Stimulated activated memory B cell treated with anti-CD40 and anti-IgM and Interleukin-4, amounts not matched to agents 10 μg/mL and 1 μg/mL and 100 μg/mL, for 72 hours (primary cell): ENCODE measurements around the gene FAM200B.

Experiments used
- ATAC-seq: fragments of 150-1000 bp; cut with Tn5 transposase; 2 replicates; pipeline ENCODE4 v1.10.0; 2021
- H3K27ac Mint-ChIP-seq: one replicate; pipeline ENCODE4 v1.8.0; 2022; ENCODE audit warnings: mild to moderate bottlenecking, mixed read lengths
- H3K27me3 Mint-ChIP-seq: one replicate; pipeline ENCODE4 v1.8.0; 2022; ENCODE audit warnings: mixed read lengths
- H3K36me3 Mint-ChIP-seq: one replicate; pipeline ENCODE4 v1.8.0; 2022; ENCODE audit warnings: mixed read lengths
- H3K4me1 Mint-ChIP-seq: one replicate; pipeline ENCODE4 v1.8.0; 2022; ENCODE audit warnings: mixed read lengths
- H3K4me3 Mint-ChIP-seq: one replicate; pipeline ENCODE4 v1.8.0; 2022; ENCODE audit warnings: mild to moderate bottlenecking, moderate library complexity, mixed read lengths
- H3K9me3 Mint-ChIP-seq: one replicate; pipeline ENCODE4 v1.8.0; 2022; ENCODE audit warnings: mixed read lengths

FAM200B gene

DNA sequence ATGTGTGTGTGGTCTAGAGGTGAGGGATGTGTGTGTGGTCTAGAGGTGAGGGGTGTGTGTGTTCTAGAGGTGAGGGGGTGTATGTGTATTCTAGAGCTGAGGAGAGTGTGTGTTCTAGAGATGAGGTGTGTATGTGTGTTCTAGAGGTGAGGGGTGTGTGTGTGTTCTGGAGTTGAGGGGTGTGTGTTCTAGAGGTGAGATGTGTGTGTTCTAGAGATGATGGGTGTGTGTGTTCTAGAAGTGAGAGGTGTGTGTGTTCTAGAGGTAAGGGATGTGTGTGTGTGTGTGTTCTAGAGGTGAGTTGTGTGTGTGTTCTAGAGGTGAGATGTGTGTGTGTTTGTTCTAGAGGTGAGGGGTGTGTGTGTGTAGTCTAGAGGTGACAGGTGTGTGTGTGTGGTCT lies 22.5 kb downstream of the FAM200B start:
- no peaks in the 10 kb centered on the region for H3K36me3 Mint-ChIP-seq
- ATAC-seq = no peak
- H3K27ac Mint-ChIP-seq = no peak overlapping the region
- H3K27me3 Mint-ChIP-seq = peaks cover 35% of the 10 kb centered on the region
- H3K4me1 Mint-ChIP-seq = no peaks in the 10 kb centered on the region
- no peak overlapping the region for H3K4me3 Mint-ChIP-seq
- no peaks in the 10 kb centered on the region for H3K9me3 Mint-ChIP-seq

GRCh38 chr4:15706646-15707362 lies 25.2 kb downstream of the FAM200B start:
- no peaks in the 10 kb centered on the region for H3K4me1 Mint-ChIP-seq
- H3K9me3 Mint-ChIP-seq = no peaks in the 10 kb centered on the region
- no peak overlapping the region for H3K27ac Mint-ChIP-seq
- H3K27me3 Mint-ChIP-seq = peaks cover 21% of the 10 kb centered on the region
- no peak for ATAC-seq
- no peaks in the 10 kb centered on the region for H3K36me3 Mint-ChIP-seq
- H3K4me3 Mint-ChIP-seq = no peak overlapping the region

DNA sequence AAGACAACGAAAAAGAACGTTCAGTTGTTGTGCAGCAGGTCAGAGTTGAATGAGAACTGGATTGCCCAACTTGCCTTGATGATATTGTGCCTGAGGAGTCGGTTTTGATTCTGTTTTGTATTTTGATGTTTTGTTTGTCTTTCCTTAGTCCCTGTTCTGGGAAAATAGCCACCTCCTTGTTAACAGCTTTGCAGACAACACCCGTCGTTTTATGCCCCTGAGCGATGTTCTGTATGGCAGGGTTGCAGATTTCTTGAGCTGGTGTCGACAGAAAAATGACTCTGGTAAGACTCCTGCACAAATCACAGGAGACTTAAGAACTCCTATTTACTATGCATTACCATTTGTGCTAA lies 25.7 kb downstream of the FAM200B start:
- Mint-ChIP-seq H3K4me1 (no peaks in the 10 kb centered on the region), H3K36me3 (no peaks in the 10 kb centered on the region)
- ATAC-seq = no peak

DNA sequence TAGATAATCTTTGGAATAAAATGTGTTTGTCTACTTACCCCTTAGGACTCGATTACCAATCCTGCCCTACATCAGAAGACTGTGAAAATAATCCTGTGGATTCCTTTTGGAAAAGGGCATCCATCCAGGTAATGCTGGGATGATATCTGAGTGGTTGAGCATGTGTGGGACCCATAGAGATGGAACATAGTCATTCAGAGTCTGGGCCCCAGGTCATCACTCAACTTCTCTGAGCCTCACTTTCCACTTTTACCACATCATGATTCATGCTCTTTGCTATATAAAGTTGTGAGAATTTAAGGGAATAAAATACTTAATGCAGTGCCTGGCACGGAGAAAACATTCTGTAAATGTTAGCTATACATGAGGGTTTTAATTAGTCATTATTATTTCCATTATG lies 30.1 kb downstream of the FAM200B start:
- Mint-ChIP-seq H3K4me1 (no peaks in the 10 kb centered on the region), H3K27ac (no peak overlapping the region), H3K36me3 (no peaks in the 10 kb centered on the region), H3K9me3 (no peaks in the 10 kb centered on the region), H3K4me3 (no peak overlapping the region), H3K27me3 (no peaks in the 10 kb centered on the region)
- no peak for ATAC-seq

More for the DNA sequence above, 25.7 kb downstream of the FAM200B start:
- Mint-ChIP-seq H3K27ac (no peak overlapping the region), H3K27me3 (peaks cover 21% of the 10 kb centered on the region), H3K4me3 (no peak overlapping the region), H3K9me3 (no peaks in the 10 kb centered on the region)

GRCh38 chr4:15712214-15712613 lies 30.6 kb downstream of the FAM200B start:
- no peaks in the 10 kb centered on the region for H3K27me3 Mint-ChIP-seq
- H3K4me1 Mint-ChIP-seq = no peaks in the 10 kb centered on the region
- H3K27ac Mint-ChIP-seq = no peak overlapping the region
- H3K9me3 Mint-ChIP-seq = no peaks in the 10 kb centered on the region
- no peak overlapping the region for H3K4me3 Mint-ChIP-seq
- no peak for ATAC-seq
- H3K36me3 Mint-ChIP-seq = no peaks in the 10 kb centered on the region

DNA sequence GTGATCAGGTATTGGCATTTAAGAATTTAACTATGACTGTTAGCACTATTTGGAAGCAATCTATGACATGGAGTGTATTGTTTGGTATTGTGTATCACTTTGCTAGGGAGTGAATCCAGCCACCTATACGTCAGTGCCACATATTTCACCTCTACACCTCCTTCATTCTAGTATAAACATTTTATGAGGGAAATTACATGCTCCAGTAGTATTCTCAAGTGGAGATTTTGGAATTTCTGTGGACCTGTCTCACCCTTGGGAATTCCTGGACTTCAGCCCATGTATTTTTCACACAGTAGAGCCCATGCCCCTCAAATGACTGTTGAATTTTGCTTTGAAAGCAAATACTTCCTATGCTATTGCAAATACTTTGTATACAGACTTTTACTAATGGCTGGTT lies 32.5 kb downstream of the FAM200B start:
- Mint-ChIP-seq H3K4me3 (no peak overlapping the region), H3K4me1 (no peaks in the 10 kb centered on the region), H3K27ac (no peak overlapping the region), H3K9me3 (no peaks in the 10 kb centered on the region), H3K36me3 (no peaks in the 10 kb centered on the region), H3K27me3 (no peaks in the 10 kb centered on the region)
- ATAC-seq = no peak

DNA sequence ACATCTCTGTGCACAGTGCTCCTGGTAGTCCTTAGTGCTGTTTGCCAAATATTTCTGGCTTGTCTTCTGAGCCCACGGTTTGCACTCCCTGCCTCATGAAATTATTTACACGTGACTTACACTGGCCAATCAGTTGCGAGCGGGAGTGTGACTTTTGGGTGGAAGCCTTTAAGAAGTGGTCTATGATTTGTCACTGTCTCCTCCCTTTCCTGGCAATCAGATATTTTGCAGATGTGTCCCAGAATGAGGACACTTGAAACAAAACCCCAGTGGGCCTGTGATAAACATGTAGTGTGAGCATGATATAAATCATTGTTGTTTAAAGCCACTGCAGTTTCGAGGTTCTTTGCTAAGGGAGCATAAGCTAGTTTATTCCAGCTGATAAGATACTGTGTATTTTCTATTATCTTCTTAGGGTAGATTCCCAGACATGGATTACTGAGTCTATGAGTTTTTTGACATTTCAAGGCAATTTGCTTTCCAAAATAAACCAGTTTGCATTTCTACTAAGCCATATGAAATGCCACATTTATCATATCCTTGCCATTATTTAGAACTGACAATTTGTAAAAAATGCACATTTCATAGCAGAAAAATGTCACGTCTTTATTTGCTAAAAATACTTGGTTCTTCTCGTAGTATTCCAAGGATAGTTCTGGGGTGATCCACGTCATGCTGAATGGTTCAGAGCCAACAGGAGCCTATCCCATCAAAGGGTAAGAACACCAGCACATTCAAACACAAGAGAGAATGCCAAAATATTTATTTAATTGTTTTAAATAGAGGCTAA lies 33.2 kb downstream of the FAM200B start:
- Mint-ChIP-seq H3K4me3 (no peak overlapping the region), H3K36me3 (no peaks in the 10 kb centered on the region), H3K9me3 (no peaks in the 10 kb centered on the region), H3K27ac (no peak overlapping the region), H3K27me3 (peaks cover 6% of the 10 kb centered on the region), H3K4me1 (no peaks in the 10 kb centered on the region)
- no peak for ATAC-seq

- Mint-ChIP-seq H3K27ac (no peak overlapping the region), H3K36me3 (no peaks in the 10 kb centered on the region), H3K27me3 (peaks cover 11% of the 10 kb centered on the region), H3K4me1 (no peaks in the 10 kb centered on the region), H3K4me3 (no peak overlapping the region), H3K9me3 (no peaks in the 10 kb centered on the region)
- no peak for ATAC-seq
Measured at GRCh38 chr4:15716115-15716514, 34.5 kb downstream of the FAM200B start.

DNA sequence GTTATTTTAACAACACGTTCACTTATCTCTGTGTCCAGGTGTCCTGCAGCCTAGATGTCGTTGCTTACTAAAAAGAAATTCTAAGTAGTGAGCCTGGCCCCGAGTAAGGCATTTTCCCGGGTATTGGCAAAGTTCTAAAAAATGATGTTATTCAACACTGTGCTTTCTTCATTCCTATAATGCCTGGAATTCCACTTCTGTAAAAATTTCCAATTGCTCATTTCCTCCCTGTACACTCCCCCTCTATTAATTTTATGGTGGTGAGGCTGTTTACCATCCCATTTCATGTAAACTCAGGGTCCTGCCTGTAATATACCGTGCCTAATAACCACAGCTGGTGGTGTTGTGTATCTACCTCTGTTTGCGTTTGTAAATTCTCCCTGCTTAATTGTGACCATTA lies 35.5 kb downstream of the FAM200B start:
- no peaks in the 10 kb centered on the region for H3K4me1 Mint-ChIP-seq
- peaks cover 11% of the 10 kb centered on the region for H3K27me3 Mint-ChIP-seq
- no peak for ATAC-seq
- no peak overlapping the region for H3K27ac Mint-ChIP-seq
- H3K36me3 Mint-ChIP-seq = no peaks in the 10 kb centered on the region
- no peaks in the 10 kb centered on the region for H3K9me3 Mint-ChIP-seq
- H3K4me3 Mint-ChIP-seq = no peak overlapping the region

DNA sequence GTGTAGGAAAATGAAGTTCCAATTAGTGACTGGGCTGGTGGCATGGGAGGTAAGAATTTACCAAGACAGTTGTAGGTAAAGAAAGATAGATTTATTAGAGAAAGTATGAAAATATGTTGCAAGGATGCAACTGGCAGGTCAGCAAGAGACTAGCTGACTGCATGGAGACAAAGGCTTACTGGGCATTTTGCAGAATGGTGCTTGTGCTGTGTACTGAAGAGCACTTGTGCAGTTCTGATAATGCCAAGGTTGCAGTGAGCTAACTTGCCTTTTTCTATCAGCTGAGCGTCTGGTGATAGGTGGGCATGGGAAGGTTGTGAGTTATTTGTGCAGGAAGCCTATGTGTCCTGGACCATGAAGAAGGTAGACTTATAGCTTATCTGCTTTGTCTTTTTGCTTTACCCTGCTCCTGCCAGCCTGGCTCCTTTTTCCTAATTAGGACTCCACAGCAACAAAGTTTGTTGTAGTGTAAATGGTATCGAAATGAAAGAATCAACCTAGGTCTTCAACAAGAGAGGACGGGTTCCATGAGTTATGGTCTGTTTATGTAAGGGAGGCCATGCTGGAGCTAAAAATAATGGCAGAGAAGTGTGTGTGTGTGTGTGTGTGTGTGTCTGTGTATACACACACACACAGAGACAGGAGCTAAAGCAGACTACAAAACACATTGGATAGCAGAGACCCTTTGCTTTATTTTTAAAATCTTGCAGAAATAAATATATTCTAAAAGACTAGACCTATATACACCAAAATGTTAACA lies 36.2 kb downstream of the FAM200B start:
- ATAC-seq = no peak
- Mint-ChIP-seq H3K27me3 (peaks cover 11% of the 10 kb centered on the region), H3K4me3 (no peak overlapping the region), H3K27ac (no peak overlapping the region), H3K36me3 (no peaks in the 10 kb centered on the region), H3K4me1 (no peaks in the 10 kb centered on the region), H3K9me3 (no peaks in the 10 kb centered on the region)

- no peaks in the 10 kb centered on the region for H3K36me3 Mint-ChIP-seq
- H3K27me3 Mint-ChIP-seq = peaks cover 11% of the 10 kb centered on the region
- no peaks in the 10 kb centered on the region for H3K9me3 Mint-ChIP-seq
- no peak for ATAC-seq
- H3K27ac Mint-ChIP-seq = no peak overlapping the region
- H3K4me3 Mint-ChIP-seq = no peak overlapping the region
- no peaks in the 10 kb centered on the region for H3K4me1 Mint-ChIP-seq
Measured at GRCh38 chr4:15718465-15718864, 36.8 kb downstream of the FAM200B start.

- no peak overlapping the region for H3K27ac Mint-ChIP-seq
- H3K4me3 Mint-ChIP-seq = no peak overlapping the region
- H3K4me1 Mint-ChIP-seq = no peaks in the 10 kb centered on the region
- H3K36me3 Mint-ChIP-seq = no peaks in the 10 kb centered on the region
- no peaks in the 10 kb centered on the region for H3K9me3 Mint-ChIP-seq
- peaks cover 11% of the 10 kb centered on the region for H3K27me3 Mint-ChIP-seq
- ATAC-seq = no peak
Measured at GRCh38 chr4:15718959-15719358, 37.3 kb downstream of the FAM200B start.

- no peak overlapping the region for H3K27ac Mint-ChIP-seq
Measured at GRCh38 chr4:15719506-15719905, 37.9 kb downstream of the FAM200B start.

GRCh38 chr4:15720851-15721250 lies 39.2 kb downstream of the FAM200B start:
- no peak overlapping the region for H3K27ac Mint-ChIP-seq
- no peak for ATAC-seq
- H3K27me3 Mint-ChIP-seq = peaks cover 11% of the 10 kb centered on the region
- no peaks in the 10 kb centered on the region for H3K9me3 Mint-ChIP-seq
- no peaks in the 10 kb centered on the region for H3K36me3 Mint-ChIP-seq
- no peak overlapping the region for H3K4me3 Mint-ChIP-seq
- H3K4me1 Mint-ChIP-seq = no peaks in the 10 kb centered on the region

More at GRCh38 chr4:15719506-15719905, 37.9 kb downstream of the FAM200B start:
- no peak overlapping the region for H3K4me3 Mint-ChIP-seq
- no peaks in the 10 kb centered on the region for H3K36me3 Mint-ChIP-seq
- no peak for ATAC-seq
- H3K4me1 Mint-ChIP-seq = no peaks in the 10 kb centered on the region
- no peaks in the 10 kb centered on the region for H3K9me3 Mint-ChIP-seq
- peaks cover 11% of the 10 kb centered on the region for H3K27me3 Mint-ChIP-seq

DNA sequence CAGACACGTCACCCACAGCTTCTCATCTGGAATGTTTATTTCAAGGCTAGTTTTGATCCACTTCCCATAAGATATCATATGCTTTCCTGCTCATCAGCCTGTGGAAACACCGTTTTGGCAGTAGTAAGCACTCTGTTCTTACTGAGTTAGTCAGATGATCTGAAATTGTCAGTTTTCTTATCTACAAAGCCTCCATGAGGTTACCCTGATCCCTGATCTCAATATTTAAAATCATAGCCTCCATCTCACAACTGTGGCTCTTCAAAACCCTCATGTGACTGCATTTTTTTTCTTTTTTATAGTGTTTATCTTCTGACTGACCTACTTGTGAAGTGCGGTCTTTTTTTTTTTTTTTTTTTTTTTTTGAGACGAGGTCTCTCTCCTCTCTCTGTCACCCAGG lies 44.0 kb downstream of the FAM200B start:
- no peak overlapping the region for H3K4me3 Mint-ChIP-seq
- H3K27me3 Mint-ChIP-seq = no peaks in the 10 kb centered on the region
- ATAC-seq = no peak
- no peaks in the 10 kb centered on the region for H3K9me3 Mint-ChIP-seq
- no peak overlapping the region for H3K27ac Mint-ChIP-seq
- no peaks in the 10 kb centered on the region for H3K36me3 Mint-ChIP-seq
- H3K4me1 Mint-ChIP-seq = no peaks in the 10 kb centered on the region
